KOPT-K1 (cell line): ENCODE results near the gene PTPRN2.
"Not testable (repeated sequence)": the region's sequence is repeated elsewhere in the genome, so short reads cannot be mapped to it uniquely, and the experiment has no call there.

Experiments used
- H3K27ac ChIP-seq: fragments of 200-600 bp; sonication (generic); 2 replicates; pipeline ENCODE4 v1.5.1; 2016; ENCODE audit warnings: antibody characterized with exemption, mild to moderate bottlenecking, low read depth, low read length; ENCODE audit not compliant: poor library complexity, severe bottlenecking
- H3K36me3 ChIP-seq: fragments of 200-600 bp; sonication (generic); 2 replicates; pipeline ENCODE4 v1.5.1; 2017; ENCODE audit warnings: antibody characterized with exemption, mild to moderate bottlenecking, low read length, moderate library complexity; ENCODE audit not compliant: insufficient read depth
- H3K9me3 ChIP-seq: fragments of 200-600 bp; sonication (generic); 2 replicates; pipeline ENCODE4 v1.5.1; 2017; ENCODE audit warnings: antibody characterized with exemption, low read length, mild to moderate bottlenecking; ENCODE audit not compliant: insufficient read depth, poor library complexity, severe bottlenecking

PTPRN2 gene

DNA sequence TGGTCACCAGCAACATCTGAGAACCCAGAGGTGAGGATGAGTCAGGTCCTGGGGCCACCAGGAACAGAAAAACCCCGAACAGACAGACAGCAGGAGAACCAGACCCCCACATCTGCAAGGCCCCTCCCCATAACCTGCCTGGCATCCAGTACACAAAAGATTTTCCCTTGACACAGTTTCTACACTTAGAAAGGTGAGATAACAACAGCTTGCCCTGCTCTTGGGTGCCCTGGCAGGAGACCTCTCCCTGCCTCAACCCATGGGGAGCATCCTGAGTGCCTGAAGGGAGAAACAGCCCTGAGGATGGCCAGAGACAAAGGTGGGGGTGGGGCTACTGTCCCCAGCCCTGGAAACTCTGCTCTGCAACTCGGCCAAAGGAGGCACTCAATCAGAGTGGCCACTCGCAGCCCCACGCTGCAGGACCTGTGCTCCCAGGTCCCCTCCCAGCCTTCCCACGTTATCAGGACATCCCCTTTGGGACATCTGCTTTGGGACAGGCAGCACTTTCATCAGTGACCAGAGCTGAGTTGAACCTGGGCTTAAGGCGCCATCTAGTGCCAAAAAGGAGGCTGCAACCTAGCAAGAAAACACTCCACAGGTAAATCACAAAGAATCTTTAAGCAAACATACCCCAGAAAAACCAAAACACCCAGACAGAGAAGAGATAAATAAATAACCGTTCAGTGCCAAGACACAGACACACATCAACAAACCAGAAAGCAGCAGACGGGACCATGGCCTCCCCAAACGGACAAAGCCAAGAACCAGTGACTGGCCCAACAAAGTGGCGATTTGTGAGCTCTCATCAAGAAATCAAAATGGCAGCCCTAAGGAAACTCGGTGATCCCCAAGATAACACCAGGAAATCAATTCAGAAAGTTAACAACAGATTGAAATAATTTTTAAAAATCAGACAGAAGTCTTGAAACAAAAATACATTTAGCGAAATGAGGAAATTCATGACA lies 233.7 kb downstream of the PTPRN2 start:
- Histone ChIP-seq H3K36me3 (no peaks in the 10 kb centered on the region), H3K9me3 (peaks cover 6% of the 10 kb centered on the region), H3K27ac (no peak overlapping the region)

DNA sequence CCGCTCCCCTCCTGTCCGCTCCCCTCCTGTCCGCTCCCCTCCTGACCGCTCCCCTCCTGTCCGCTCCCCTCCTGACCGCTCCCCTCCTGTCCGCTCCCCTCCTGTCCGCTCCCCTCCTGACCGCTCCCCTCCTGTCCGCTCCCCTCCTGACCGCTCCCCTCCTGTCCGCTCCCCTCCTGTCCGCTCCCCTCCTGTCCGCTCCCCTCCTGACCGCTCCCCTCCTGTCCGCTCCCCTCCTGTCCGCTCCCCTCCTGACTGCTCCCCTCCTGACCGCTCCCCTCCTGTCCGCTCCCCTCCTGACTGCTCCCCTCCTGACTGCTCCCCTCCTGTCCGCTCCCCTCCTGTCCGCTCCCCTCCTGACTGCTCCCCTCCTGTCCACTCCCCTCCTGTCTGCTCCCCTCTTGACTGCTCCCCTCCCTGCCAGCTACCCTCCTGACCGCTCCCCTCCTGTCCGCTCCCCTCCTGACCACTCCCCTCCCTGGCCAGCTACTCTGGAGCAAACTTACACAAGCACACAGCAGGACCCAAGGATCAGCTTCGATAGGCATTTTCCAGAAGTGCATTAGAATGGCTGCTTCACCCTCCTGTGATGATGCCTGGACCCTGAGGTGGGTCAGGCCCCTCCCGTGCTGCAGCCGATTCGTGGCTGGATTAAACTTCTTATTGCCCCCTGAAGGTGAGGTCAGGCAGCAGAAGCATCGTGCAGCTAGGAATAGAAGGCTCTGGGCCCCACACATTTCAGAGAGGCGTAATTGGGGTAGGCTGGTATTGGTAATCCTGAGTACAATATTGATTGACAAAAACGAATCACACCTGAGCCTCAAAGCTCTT lies 235.5 kb downstream of the PTPRN2 start:
- H3K9me3 ChIP-seq, H3K36me3 ChIP-seq, H3K27ac ChIP-seq: not testable (repeated sequence)

DNA sequence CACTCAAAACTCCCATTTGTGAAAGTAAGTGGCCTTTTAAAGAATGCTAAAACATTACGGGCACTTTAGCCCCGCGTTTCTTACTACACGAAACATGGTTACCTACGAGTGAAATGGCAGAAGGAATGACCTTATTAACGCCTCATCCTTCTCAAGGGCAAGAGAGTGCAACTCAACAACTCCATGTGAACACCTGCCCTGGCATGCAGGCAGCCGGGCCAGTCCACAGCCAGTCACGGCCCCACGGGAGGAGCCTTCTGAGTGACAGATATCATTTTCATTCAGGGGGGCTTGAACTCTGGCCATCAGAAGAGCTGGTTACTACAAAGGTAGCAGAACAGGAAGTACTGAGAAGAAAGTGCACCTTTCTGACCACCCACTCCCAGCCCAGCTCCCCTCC lies 236.1 kb downstream of the PTPRN2 start:
- Histone ChIP-seq H3K36me3 (no peaks in the 10 kb centered on the region), H3K27ac (no peak overlapping the region), H3K9me3 (peaks cover 6% of the 10 kb centered on the region)

- Histone ChIP-seq H3K27ac (no peak overlapping the region), H3K36me3 (no peaks in the 10 kb centered on the region), H3K9me3 (peaks cover 6% of the 10 kb centered on the region)
Observed at GRCh38 chr7:158351051-158351450, 236.6 kb downstream of the PTPRN2 start.

- no peaks in the 10 kb centered on the region for H3K36me3 ChIP-seq
- H3K27ac ChIP-seq: no peak overlapping the region
- peaks cover 6% of the 10 kb centered on the region for H3K9me3 ChIP-seq
Observed at GRCh38 chr7:158350166-158350900, 237.3 kb downstream of the PTPRN2 start.

- H3K9me3 ChIP-seq: no peaks in the 10 kb centered on the region
- no peak overlapping the region for H3K27ac ChIP-seq
- no peaks in the 10 kb centered on the region for H3K36me3 ChIP-seq
Observed at GRCh38 chr7:158348446-158348845, 239.2 kb downstream of the PTPRN2 start.

DNA sequence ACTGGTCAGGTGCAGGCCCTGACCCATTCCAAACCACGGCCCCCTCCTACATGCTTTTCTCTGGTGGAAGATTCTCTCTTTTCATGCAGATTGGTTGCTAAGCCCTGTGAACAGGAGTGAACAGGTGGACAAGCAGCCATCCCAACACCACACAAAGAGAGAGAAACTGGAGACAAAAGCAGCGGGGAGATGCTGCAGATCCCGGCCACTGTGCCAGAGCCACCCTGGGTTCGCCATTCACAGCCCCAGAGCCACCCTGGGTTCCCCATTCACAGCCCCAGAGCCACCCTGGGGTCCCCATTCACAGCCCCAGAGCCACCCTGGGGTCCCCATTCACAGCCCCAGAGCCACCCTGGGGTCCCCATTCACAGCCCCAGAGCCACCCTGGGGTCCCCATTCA lies 239.6 kb downstream of the PTPRN2 start:
- not testable (repeated sequence) for H3K9me3 ChIP-seq

GRCh38 chr7:158345731-158346130 lies 241.9 kb downstream of the PTPRN2 start:
- no peaks in the 10 kb centered on the region for H3K36me3 ChIP-seq
- H3K27ac ChIP-seq: no peak overlapping the region
- peaks cover 21% of the 10 kb centered on the region for H3K9me3 ChIP-seq

More for the DNA sequence above, 239.6 kb downstream of the PTPRN2 start:
- H3K36me3 ChIP-seq, H3K27ac ChIP-seq: not testable (repeated sequence)

GRCh38 chr7:158344706-158345300 lies 242.8 kb downstream of the PTPRN2 start:
- Histone ChIP-seq H3K9me3 (peaks cover 25% of the 10 kb centered on the region), H3K36me3 (no peaks in the 10 kb centered on the region), H3K27ac (no peak overlapping the region)

DNA sequence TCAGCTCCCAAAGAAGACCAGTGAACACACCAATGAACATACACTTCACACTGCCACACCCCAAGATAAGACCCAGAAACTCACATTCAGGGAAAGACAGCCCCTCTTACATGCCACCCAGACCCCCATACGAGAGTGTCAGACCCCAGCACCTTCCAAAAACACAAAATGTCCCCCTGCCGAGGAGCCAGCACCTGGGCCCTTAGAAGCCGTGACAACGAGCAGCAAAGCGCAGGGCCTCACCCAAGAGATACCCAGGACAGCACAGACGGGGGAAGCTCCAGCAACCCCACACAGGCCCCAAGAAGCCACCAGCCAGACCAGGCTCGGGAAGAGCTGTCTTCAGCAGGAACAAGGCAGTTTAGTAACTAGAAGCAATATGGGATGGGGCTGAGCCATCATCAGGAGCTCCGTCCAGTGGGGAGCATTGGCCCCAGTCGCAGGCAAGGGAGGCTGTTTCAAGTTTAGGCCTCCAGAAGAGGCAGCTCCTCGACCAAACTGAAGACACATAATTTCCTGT lies 243.6 kb downstream of the PTPRN2 start:
- H3K9me3 ChIP-seq: peaks cover 25% of the 10 kb centered on the region
- H3K36me3 ChIP-seq: no peaks in the 10 kb centered on the region
- H3K27ac ChIP-seq: no peak overlapping the region

DNA sequence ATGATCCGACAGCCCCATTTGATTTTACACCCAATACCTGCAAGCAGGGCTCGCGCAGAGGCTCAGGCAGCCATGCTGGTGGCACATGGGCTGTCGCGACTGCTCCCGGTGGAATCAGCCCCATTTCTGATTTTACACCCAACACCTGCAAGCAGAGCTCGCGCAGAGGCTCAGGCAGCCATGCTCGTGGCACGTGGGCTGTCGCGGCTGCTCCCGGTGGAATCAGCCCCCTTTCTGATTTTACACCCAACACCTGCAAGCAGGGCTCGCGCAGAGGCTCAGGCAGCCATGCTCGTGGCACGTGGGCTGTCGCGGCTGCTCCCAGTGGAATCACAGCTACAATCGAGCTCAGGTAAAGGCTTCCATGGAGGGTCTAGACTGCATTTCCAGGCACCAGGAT lies 244.1 kb downstream of the PTPRN2 start:
- Histone ChIP-seq H3K36me3 (no peaks in the 10 kb centered on the region), H3K27ac (no peak overlapping the region), H3K9me3 (peaks cover 25% of the 10 kb centered on the region)

DNA sequence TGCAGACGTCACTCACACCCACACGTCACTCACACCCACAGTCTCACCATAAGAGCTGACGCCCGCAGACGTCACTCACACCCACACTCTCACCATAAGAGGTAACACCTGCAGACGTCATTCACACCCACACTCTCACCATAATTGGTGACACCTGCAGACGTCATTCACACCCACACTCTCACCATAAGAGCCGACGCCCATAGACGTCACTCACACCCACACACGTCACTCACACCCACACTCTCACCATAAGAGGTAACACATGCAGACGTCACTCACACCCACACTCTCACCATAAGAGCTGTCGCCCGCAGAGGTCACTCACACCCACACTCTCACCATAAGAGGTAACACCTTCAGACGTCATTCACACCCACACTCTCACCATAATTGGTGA lies 246.5 kb downstream of the PTPRN2 start:
- H3K27ac ChIP-seq, H3K36me3 ChIP-seq: not testable (repeated sequence)
- H3K9me3 ChIP-seq: peaks cover 33% of the 10 kb centered on the region

DNA sequence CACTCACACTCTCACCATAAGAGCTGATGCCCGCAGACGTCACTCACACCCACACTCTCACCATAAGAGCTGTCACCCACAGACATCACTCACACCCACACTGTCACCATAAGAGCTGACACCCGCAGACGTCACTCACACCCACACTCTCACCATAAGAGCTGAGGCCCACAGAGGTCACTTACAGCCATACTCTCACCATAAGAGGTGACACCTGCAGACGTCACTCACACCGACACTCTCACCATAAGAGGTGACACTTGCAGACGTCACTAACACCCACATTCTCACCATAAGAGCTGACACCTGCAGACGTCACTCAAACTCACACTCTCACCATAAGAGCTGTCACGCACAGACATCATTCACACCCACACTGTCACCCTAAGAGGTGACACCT lies 250.7 kb downstream of the PTPRN2 start:
- not testable (repeated sequence) for H3K27ac ChIP-seq, H3K36me3 ChIP-seq
- peaks cover 40% of the 10 kb centered on the region for H3K9me3 ChIP-seq

GRCh38 chr7:158332516-158332915 lies 255.1 kb downstream of the PTPRN2 start:
- H3K36me3 ChIP-seq, H3K27ac ChIP-seq: not testable (repeated sequence)
- H3K9me3 ChIP-seq: peaks cover 64% of the 10 kb centered on the region
